Measurements from ENCODE around the gene TLE6.
"Not testable (repeated sequence)": the region's sequence is repeated elsewhere in the genome, so short reads cannot be mapped to it uniquely, and the experiment has no call there.

TLE6 gene

GRCh38 chr19:2974342-2975041 lies 2.9 kb upstream of the TLE6 start:
- DNase-seq, result peak in 1 of 5 experiments; percentile 17

- no peak for DNase-seq
Measured at GRCh38 chr19:2976609-2977000, 759 bp upstream of the TLE6 start.

- no peak for DNase-seq
Measured at GRCh38 chr19:2977746-2978138, 378 bp downstream of the TLE6 start.

GRCh38 chr19:2978166-2978767 lies 903 bp downstream of the TLE6 start:
- DNase-seq, result no peak

- no peak for DNase-seq
Measured at GRCh38 chr19:2978772-2979171, 1.4 kb downstream of the TLE6 start.

GRCh38 chr19:2981898-2982297 lies 4.5 kb downstream of the TLE6 start:
- DNase-seq, result no peak

- no peak for DNase-seq
Measured at GRCh38 chr19:2982561-2982960, 5.2 kb downstream of the TLE6 start.

- no peak for DNase-seq
Measured at GRCh38 chr19:2982983-2983350, 5.6 kb downstream of the TLE6 start.

- no peak for DNase-seq
Measured at GRCh38 chr19:2983351-2984214, 6.2 kb downstream of the TLE6 start.

GRCh38 chr19:2984215-2984528 lies 6.8 kb downstream of the TLE6 start:
- no peak for DNase-seq

GRCh38 chr19:2986951-2987524 lies 9.7 kb downstream of the TLE6 start:
- no peak for DNase-seq

- DNase-seq, result no peak
Measured at GRCh38 chr19:2987797-2988196, 10.4 kb downstream of the TLE6 start.

- DNase-seq, result no peak
Measured at GRCh38 chr19:2988568-2988967, 11.2 kb downstream of the TLE6 start.

GRCh38 chr19:2989236-2989946 lies 12.0 kb downstream of the TLE6 start:
- no peak for DNase-seq

- not testable (repeated sequence) for DNase-seq
Measured at GRCh38 chr19:2992333-2992732, 15.0 kb downstream of the TLE6 start.

- DNase-seq, result no peak
Measured at GRCh38 chr19:2992958-2993357, 15.6 kb downstream of the TLE6 start.

GRCh38 chr19:2993579-2993978 lies 16.2 kb downstream of the TLE6 start:
- no peak for DNase-seq

- no peak for DNase-seq
Measured at GRCh38 chr19:2994588-2995131, 17.3 kb downstream of the TLE6 start.

- no peak for DNase-seq
Measured at GRCh38 chr19:2997720-2998119, 20.4 kb downstream of the TLE6 start.

GRCh38 chr19:2998642-2999041 lies 21.3 kb downstream of the TLE6 start:
- DNase-seq, result no peak

GRCh38 chr19:3001235-3001800 lies 24.0 kb downstream of the TLE6 start:
- no peak for DNase-seq

- no peak for DNase-seq
Measured at GRCh38 chr19:3003046-3003445, 25.7 kb downstream of the TLE6 start.

Measured in T-helper 2 cell (primary cell).